LNCaP clone FGC (cell line): ENCODE measurements around the gene GALNT12.

ENCODE experiments used
- DNase-seq: peaks from one replicate; pipeline ENCODE4 v3.0.0-alpha.2; 2011; ENCODE audit warnings: low read depth
- H3K4me3 ChIP-seq: 2 replicates; pipeline ENCODE4 v1.5.1; 2011; ENCODE audit warnings: mild to moderate bottlenecking, low read depth, low read length, control low read depth
- CTCF ChIP-seq: IDR thresholded peaks from 2 replicates; pipeline ENCODE4 v1.5.1; 2012; ENCODE audit warnings: mild to moderate bottlenecking; ENCODE audit not compliant: control insufficient read depth, insufficient read depth; ENCODE audit errors: extremely low read depth

Gene GALNT12

GRCh38 chr9:98777618-98778017 is 29.9 kb upstream of the GALNT12 start:
- no peak for DNase-seq
- no peak overlapping the region for H3K4me3 ChIP-seq
- no peak for TF ChIP-seq CTCF

GRCh38 chr9:98778251-98778650 is 29.2 kb upstream of the GALNT12 start:
- no peak for DNase-seq
- no peak overlapping the region for H3K4me3 ChIP-seq
- no peak for TF ChIP-seq CTCF

- no peak for TF ChIP-seq CTCF
Measured at GRCh38 chr9:98778711-98779530, 28.5 kb upstream of the GALNT12 start.

GRCh38 chr9:98780059-98780749 is 27.3 kb upstream of the GALNT12 start:
- TF ChIP-seq CTCF = no peak
- DNase-seq = no peak
- no peak overlapping the region for H3K4me3 ChIP-seq

More at GRCh38 chr9:98778711-98779530, 28.5 kb upstream of the GALNT12 start:
- no peak overlapping the region for H3K4me3 ChIP-seq
- peak; percentile 18 for DNase-seq

GRCh38 chr9:98781588-98782383 is 25.7 kb upstream of the GALNT12 start:
- no peak overlapping the region for H3K4me3 ChIP-seq
- no peak for TF ChIP-seq CTCF
- no peak for DNase-seq

- TF ChIP-seq CTCF = no peak
- H3K4me3 ChIP-seq = no peak overlapping the region
- no peak for DNase-seq
Measured at GRCh38 chr9:98783518-98784226, 23.8 kb upstream of the GALNT12 start.
